GM10266 (cell line): ENCODE measurements around the gene UBE2F.
A peak's percentile ranks its signal among the peaks of the same experiment; 100 is the strongest.

Experiments
- DNase-seq: peaks from one replicate; pipeline ENCODE4 v3.0.0; 2012; ENCODE audit errors: extremely low spot score
- CTCF ChIP-seq: IDR thresholded peaks from 2 replicates; pipeline ENCODE4 v1.5.1; 2012; ENCODE audit warnings: mild to moderate bottlenecking, low read depth; ENCODE audit not compliant: control insufficient read depth, insufficient read depth; ENCODE audit errors: missing control alignments

Gene UBE2F

GRCh38 chr2:237966565-237967462 is at the start of gene UBE2F:
Gene UBE2F, plus strand, starts transcription at chr2:237967014. Its CDS starts 6,094 bp downstream, at chr2:237973108.
- TF ChIP-seq CTCF, result no peak
- DNase-seq, result peak; percentile 99

- DNase-seq, result no peak
- TF ChIP-seq CTCF, result no peak
Measured at GRCh38 chr2:237917696-237918374, 49.0 kb upstream of the UBE2F start.

- TF ChIP-seq CTCF, result no peak
- DNase-seq, result no peak
Measured at GRCh38 chr2:237919593-237919992, 47.2 kb upstream of the UBE2F start.

GRCh38 chr2:237920673-237921072 is 46.1 kb upstream of the UBE2F start:
- no peak for TF ChIP-seq CTCF
- DNase-seq, result no peak

- TF ChIP-seq CTCF, result no peak
- DNase-seq, result no peak
Measured at GRCh38 chr2:237921967-237922492, 44.8 kb upstream of the UBE2F start.

GRCh38 chr2:237922641-237923361 is 44.0 kb upstream of the UBE2F start:
- TF ChIP-seq CTCF, result no peak
- DNase-seq, result no peak
